HG03432 (cell line): ENCODE results near the gene BCL2L12.
"Not testable (repeated sequence)": the region's sequence is repeated elsewhere in the genome, so short reads cannot be mapped to it uniquely, and the experiment has no call there.

ENCODE experiments used
- ATAC-seq: cut with Tn5 transposase; IDR thresholded peaks from one replicate; pipeline ENCODE4 v1.9.1; 2021; ENCODE audit warnings: mild to moderate bottlenecking, moderate library complexity; ENCODE audit not compliant: unreplicated experiment

BCL2L12 gene

GRCh38 chr19:49665351-49666119 lies at the start of gene BCL2L12, which contains the start of gene IRF3:
Gene BCL2L12, plus strand, starts transcription at chr19:49665933. Its CDS starts 760 bp downstream, at chr19:49666693.
Gene IRF3, minus strand, starts transcription at chr19:49665857. Its CDS starts 1,019 bp downstream, at chr19:49664838.
- ATAC-seq, result peak; percentile 71

DNA sequence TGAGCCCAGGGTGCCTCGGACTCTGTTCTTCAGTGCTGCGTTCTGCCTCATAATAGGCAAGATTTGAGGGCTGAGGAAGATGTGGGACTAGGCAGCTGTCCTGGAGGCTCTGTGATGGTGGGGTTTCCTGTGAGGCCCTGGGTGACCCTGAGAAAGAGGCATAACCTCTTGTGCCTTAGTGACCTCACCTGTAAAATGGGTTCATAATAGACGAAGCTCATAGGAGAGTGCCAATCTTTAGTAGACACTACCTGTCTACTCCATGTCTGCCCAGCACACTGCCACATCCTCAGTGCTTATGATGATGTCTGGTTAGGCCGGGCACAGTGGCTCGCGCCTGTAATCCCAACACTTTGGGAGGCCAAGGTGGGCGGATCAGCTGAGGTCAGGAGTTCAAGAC lies 49.2 kb upstream of the BCL2L12 start:
- ATAC-seq, result no peak

GRCh38 chr19:49616945-49617344 lies 48.8 kb upstream of the BCL2L12 start:
- ATAC-seq, result no peak

GRCh38 chr19:49617860-49618259 lies 47.9 kb upstream of the BCL2L12 start:
- not testable (repeated sequence) for ATAC-seq

DNA sequence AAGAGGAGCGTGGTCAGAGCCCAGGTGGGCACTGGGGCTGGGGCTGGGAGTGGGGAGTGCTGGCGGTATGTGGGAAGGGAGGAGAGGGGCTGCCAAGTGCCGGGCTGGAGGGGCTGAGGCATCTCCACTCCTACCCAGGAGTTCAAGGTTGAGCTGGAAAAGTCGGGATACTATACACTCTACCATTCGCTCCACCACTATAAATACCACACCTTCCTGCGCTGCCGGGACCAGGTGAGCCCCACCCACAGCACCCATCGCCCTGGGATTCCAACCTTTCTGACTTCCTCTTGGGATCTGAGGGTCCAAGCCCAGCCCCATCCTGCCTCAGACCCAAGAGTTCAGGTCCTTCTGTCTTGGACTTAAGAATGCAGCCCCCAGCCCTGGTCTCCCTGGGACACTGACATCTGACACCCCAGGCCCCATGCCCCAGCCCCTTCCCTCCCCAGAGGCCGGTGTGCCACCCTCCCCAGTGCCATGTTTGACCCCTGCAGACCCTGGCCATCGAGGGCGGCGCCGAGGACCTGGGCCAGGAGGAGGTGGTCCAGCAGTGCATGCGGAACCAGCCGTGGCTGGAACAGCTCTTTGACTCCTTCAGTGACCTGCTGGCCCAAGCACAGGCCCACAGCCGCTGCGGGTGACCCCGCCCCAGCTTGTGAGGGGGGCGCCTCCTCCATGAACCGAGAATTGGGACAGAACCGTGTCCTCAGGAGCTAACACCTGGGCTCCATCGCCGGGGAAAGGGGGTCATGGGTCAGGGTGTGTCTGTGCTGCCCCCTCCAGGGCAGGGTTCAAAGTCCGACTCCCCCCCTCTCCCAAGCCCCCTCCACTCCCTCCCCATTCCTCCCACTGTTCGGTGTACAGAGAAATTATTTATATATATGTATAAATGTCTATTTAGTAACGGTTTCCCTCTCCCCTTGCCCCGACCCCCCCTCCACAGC lies 40.5 kb upstream of the BCL2L12 start:
- ATAC-seq, result no peak

GRCh38 chr19:49626226-49626625 lies 39.5 kb upstream of the BCL2L12 start:
- no peak for ATAC-seq

DNA sequence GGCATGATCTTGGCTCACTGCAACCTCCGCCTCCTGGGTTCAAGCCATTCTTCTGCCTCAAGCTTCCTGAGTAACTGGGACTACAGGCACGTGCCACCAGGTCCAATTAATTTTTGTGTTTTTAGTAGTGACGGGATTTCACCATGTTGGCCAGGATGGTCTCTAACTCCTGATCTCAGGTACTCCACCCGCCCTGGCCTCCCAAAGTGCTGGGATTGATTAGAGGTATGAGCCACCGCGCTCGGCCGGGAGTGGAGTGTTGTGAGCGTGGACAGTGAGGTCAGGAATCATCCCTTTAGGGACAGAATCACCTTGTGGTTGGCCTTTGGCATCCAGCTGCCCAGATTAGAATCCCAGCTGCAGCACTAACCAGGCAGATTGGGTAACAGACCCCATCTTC lies 36.1 kb upstream of the BCL2L12 start:
- no peak for ATAC-seq

GRCh38 chr19:49631014-49631588 lies 34.6 kb upstream of the BCL2L12 start:
- ATAC-seq, result no peak

DNA sequence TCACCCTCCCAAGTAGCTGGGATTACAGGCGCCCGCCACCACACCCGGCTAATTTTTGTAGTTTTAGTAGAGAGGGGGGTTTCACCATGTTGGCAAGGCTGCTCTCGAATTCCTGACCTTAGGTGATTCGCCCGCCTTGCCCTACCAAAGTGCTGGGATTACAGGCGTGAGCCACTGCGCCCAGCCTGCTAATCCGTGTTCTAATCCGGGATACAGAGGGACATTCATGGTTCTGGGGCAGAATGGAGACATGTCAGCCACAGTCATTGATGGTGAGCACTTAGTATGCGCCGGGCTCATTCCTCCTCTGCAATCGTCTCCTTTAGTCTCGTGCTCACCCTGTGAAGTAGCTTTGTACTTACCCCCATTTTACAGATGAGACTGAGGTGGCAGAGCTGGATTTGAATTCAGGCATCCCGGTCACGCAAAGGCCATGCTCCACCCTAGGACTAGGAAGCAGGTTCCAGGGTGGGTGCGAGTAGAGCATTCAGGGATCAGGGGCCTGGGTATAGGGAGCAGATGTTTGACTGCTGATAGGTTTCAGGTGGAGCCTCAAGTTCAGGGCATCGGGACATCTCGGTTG lies 34.0 kb upstream of the BCL2L12 start:
- ATAC-seq, result no peak

DNA sequence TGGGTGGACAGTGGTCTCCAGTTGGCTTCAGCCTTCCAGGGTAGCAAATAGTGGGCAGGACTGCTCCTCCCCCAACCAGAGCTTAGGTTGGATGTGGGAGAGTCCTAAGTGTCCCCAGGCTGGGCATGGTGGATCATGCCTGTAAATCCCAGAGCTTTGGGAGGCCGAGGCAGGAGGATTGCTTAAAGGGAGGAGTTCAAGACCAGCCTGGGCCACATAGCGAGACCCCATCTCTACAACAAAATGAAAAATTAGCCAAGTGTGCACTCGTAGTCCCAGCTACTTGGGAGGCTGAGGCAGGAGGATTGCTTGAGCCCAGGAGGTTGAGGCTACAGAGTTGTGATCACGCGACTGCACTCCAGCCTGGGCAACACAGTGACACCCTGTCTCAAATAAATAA lies 33.2 kb upstream of the BCL2L12 start:
- ATAC-seq, result no peak

GRCh38 chr19:49633273-49633672 lies 32.5 kb upstream of the BCL2L12 start:
- ATAC-seq, result not testable (repeated sequence)

GRCh38 chr19:49635530-49636232 lies 30.1 kb upstream of the BCL2L12 start:
- no peak for ATAC-seq

DNA sequence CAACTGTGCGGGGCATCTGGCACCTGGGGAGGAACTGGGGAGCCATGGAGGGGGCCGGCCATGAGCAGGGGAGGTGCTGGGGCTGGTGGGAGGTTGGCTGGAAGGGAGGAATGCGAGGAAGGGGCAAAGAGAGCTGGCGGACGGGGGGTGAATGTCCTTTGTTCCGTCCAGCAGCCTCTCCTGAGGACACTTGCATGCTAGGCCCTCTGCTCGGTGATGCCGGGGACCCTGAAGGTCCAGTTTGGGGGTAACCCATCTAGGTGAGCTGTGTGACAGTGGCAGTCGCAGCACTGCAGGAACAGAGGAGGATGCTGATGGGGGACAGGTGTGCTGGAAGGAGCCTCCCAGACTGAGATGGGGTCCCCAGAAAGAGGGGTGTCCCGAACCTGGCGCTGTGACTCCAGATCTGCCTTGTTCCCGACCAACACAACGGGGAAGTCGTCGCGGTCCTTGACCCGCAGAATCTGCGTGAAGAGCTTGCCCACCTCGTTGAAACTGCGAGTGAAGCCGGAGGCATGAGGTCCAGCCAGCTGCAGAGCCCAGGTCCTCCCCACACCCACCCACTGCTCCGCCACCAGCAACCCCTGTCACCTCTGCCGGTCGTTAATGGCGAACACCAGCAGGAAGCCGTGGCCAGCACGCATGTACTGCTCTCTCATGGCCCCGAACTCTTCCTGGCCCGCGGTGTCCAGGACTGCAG lies 29.4 kb upstream of the BCL2L12 start:
- no peak for ATAC-seq

- no peak for ATAC-seq
Measured at GRCh38 chr19:49637821-49638738, 27.7 kb upstream of the BCL2L12 start.

DNA sequence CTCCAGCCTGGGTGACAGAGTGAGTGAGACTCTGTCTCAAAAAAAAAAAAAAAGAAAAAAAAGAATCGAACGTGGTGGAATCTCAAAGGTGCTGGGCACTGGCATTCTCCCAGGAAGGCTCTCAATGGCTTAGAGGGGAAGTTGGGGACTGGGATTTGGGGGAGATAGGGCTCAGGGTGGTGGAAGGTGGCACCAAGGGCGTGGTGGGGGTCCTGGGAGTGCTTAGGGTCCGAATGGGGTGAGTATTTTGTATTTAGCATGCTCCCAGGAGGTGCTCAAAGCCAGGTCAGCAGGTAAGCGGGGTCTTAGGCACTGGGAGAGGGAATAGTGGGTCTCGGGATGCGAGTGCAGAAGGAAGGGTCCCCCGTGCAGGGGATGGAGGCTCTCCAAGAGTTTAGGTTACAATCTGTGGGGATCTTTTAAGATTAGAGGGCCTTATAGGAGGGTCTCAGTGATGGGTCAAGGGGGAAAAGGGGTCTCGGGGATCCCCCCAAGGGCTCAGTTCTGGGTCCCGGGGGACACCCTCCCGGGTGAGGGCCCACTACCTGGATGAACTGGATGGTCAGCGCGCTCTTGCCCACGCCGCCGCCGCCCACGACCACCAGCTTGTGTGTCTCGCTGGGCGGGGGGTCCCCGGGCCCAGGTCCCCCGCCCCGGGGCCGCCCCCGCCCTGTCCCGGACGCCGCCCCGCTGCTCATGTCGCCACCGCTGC lies 26.2 kb upstream of the BCL2L12 start:
- no peak for ATAC-seq

- peak; percentile 67 for ATAC-seq
Measured at GRCh38 chr19:49640113-49640898, 25.4 kb upstream of the BCL2L12 start, which contains the start of gene RRAS. Gene RRAS, minus strand, starts transcription at chr19:49640143. Its CDS starts 45 bp downstream, at chr19:49640098.
